Measurements from ENCODE around the gene GLT1D1.

DNA sequence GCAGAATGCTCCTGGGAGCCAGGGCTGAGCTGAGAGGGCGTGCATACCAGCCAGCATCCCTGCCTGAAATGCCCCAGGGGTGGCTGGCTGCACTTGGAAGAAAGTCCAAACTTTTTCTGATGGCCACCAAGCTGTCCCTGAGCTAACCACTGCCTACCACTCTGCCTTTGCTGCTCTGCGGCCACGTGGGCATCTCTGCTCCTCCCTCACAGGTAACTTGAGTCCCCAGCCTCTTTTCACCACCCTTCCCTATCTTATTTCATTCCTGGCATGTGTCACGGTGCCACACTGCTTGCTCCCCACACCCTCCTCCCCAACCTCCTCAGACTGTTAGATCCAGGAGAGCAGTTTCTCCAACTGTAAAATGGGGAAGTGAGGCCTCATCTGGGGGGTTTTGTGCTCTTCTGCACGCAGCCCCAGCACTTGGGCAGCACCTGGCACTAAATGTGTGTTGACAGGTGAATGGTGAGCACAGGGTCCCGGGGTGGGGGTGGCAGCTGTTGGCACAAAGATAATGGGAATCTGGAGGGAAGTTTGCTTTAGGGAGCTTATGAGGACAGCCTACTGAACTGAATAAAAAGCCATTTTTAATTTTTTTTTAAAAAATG is 113.0 kb downstream of the GLT1D1 start:
- TF ChIP-seq, protein P1, sequence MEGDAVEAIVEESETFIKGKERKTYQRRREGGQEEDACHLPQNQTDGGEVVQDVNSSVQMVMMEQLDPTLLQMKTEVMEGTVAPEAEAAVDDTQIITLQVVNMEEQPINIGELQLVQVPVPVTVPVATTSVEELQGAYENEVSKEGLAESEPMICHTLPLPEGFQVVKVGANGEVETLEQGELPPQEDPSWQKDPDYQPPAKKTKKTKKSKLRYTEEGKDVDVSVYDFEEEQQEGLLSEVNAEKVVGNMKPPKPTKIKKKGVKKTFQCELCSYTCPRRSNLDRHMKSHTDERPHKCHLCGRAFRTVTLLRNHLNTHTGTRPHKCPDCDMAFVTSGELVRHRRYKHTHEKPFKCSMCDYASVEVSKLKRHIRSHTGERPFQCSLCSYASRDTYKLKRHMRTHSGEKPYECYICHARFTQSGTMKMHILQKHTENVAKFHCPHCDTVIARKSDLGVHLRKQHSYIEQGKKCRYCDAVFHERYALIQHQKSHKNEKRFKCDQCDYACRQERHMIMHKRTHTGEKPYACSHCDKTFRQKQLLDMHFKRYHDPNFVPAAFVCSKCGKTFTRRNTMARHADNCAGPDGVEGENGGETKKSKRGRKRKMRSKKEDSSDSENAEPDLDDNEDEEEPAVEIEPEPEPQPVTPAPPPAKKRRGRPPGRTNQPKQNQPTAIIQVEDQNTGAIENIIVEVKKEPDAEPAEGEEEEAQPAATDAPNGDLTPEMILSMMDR (IDR thresholded peaks at IDR 0.05; ENCODE audit: insufficient read depth, low read length, poor library complexity, severe bottlenecking), result no peak
- TF ChIP-seq EZH2phosphoT487 (conservative IDR thresholded peaks at IDR 0.05; ENCODE audit: low read length), result no peak
